Measurements from ENCODE around the gene EPG5. TPM values are rescaled to one million over a fixed set of nuclear protein-coding genes. Genes with fewer than 3 reads are reported as not detected.

EPG5 gene
- polyA plus RNA-seq, 1 donor from 2014 or later = 18.0 TPM

DNA sequence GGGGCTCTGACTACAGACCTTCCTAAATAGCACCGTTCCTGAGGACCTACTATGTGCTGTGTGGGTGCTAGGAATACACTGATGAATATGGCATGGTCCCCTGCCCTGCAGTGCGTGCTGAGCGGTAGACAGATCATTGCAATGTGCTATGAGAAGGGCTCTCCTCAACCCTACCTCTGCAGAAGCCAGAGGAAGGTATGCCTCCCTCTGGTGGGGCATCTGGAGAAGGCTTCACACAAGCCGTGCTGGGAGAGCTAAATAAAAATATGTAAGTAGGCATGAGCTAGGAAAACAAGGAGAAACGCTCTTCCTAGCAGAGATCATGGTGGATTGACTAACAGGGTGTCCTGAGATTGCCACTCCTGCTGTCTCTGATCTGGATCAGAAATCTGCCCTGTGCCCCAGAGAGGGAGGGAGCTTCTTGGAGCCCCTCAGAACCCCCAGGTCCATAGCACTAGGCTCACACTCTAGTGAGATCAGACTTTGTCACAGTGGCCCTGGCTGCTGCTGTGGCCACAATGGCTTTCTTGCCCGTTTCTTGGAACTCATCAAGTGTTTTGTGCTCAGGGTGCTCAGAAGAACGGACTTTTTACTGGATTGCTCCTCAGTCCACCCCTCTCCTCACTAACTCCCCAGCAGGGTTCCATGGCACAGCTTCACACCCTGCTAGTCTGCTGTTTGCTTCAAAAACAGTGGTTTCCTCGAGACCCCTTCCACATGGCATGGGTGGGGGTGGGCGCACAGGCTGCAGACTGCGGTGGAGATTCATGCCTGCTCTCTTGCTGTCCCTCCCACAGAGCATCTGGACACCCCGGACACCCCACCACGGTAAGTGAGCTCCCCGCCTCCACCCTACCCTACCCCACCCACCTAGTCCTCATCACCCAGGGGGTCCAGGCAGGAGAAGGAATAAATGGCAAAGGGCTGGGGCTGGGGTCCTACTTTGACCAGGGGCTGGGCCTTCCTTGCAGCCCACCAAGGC, 127.4 kb downstream of the EPG5 start:
- H3K4me3 ChIP-seq (ENCODE audit: low read length) = no peak overlapping the region
- no peak overlapping the region for H3K9ac ChIP-seq (ENCODE audit: low read length)
- no peak overlapping the region for H3K4me2 ChIP-seq (ENCODE audit: low read length)
- H3K9me2 ChIP-seq (ENCODE audit: insufficient read depth, low read length) = no peaks in the 10 kb centered on the region
- no peaks in the 10 kb centered on the region for H3K79me2 ChIP-seq (replicated peaks; ENCODE audit: insufficient read depth, low read length)
- H2AFZ ChIP-seq (ENCODE audit: low read depth, low read length) = no peak overlapping the region
- no peaks in the 10 kb centered on the region for H3K9me3 ChIP-seq (ENCODE audit: low read length)
- H3K27ac ChIP-seq (ENCODE audit: low read length) = no peak overlapping the region
- H3F3A ChIP-seq (ENCODE audit: insufficient read depth, low read length, poor library complexity, severe bottlenecking) = no peaks in the 10 kb centered on the region
- TF ChIP-seq TAF1 (IDR thresholded peaks at IDR 0.05; ENCODE audit: low read depth) (no peak), EZH2 (IDR thresholded peaks at IDR 0.05; ENCODE audit: borderline replicate concordance, insufficient read depth, low read length, poor library complexity, severe bottlenecking) (no peak), RAD21 (conservative IDR thresholded peaks at IDR 0.05) (no peak)
- TF ChIP-seq, protein P1, sequence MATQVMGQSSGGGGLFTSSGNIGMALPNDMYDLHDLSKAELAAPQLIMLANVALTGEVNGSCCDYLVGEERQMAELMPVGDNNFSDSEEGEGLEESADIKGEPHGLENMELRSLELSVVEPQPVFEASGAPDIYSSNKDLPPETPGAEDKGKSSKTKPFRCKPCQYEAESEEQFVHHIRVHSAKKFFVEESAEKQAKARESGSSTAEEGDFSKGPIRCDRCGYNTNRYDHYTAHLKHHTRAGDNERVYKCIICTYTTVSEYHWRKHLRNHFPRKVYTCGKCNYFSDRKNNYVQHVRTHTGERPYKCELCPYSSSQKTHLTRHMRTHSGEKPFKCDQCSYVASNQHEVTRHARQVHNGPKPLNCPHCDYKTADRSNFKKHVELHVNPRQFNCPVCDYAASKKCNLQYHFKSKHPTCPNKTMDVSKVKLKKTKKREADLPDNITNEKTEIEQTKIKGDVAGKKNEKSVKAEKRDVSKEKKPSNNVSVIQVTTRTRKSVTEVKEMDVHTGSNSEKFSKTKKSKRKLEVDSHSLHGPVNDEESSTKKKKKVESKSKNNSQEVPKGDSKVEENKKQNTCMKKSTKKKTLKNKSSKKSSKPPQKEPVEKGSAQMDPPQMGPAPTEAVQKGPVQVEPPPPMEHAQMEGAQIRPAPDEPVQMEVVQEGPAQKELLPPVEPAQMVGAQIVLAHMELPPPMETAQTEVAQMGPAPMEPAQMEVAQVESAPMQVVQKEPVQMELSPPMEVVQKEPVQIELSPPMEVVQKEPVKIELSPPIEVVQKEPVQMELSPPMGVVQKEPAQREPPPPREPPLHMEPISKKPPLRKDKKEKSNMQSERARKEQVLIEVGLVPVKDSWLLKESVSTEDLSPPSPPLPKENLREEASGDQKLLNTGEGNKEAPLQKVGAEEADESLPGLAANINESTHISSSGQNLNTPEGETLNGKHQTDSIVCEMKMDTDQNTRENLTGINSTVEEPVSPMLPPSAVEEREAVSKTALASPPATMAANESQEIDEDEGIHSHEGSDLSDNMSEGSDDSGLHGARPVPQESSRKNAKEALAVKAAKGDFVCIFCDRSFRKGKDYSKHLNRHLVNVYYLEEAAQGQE (IDR thresholded peaks at IDR 0.05; ENCODE audit: borderline replicate concordance) = no peak
- H3K36me3 ChIP-seq (ENCODE audit: insufficient read depth, low read length) = no peaks in the 10 kb centered on the region
- peaks cover 33% of the 10 kb centered on the region for H3K27me3 ChIP-seq (ENCODE audit: insufficient read depth, low read depth, low read length)
- no peaks in the 10 kb centered on the region for H4K20me1 ChIP-seq (ENCODE audit: insufficient read depth)

DNA sequence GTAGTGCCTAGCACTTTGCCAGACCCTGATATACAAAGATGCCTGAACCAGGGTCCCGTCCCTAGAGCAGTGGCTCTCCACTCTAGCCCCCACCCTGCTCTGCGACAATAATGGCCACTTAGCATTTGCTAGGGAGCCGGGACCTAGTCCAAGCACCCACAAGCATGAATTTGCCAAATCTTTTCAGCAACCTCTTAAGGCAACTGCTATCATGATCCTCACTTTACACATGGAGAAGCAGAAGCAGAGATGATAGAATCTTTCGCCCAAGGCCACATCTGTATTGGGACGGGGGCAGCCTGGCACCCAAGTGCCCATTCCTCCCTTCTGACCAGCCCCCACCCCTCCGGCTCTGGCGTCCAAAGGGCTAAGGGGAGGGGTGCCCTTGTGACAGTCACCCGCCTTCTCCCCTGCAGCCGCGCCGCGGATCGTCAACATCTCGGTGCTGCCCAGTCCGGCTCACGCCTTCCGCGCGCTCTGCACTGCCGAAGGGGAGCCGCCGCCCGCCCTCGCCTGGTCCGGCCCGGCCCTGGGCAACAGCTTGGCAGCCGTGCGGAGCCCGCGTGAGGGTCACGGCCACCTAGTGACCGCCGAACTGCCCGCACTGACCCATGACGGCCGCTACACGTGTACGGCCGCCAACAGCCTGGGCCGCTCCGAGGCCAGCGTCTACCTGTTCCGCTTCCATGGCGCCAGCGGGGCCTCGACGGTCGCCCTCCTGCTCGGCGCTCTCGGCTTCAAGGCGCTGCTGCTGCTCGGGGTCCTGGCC, 128.6 kb downstream of the EPG5 start:
- no peak overlapping the region for H3K27ac ChIP-seq (ENCODE audit: low read length)
- no peaks in the 10 kb centered on the region for H3F3A ChIP-seq (ENCODE audit: insufficient read depth, low read length, poor library complexity, severe bottlenecking)
- no peaks in the 10 kb centered on the region for H3K9me2 ChIP-seq (ENCODE audit: insufficient read depth, low read length)
- H3K4me3 ChIP-seq (ENCODE audit: low read length) = no peak overlapping the region
- H3K79me2 ChIP-seq (replicated peaks; ENCODE audit: insufficient read depth, low read length) = no peaks in the 10 kb centered on the region
- H2AFZ ChIP-seq (ENCODE audit: low read depth, low read length) = no peak overlapping the region
- H3K9me3 ChIP-seq (ENCODE audit: low read length) = no peaks in the 10 kb centered on the region
- peaks cover 33% of the 10 kb centered on the region for H3K27me3 ChIP-seq (ENCODE audit: insufficient read depth, low read depth, low read length)
- H3K36me3 ChIP-seq (ENCODE audit: insufficient read depth, low read length) = no peaks in the 10 kb centered on the region
- H3K4me2 ChIP-seq (ENCODE audit: low read length) = no peak overlapping the region
- no peak overlapping the region for H3K9ac ChIP-seq (ENCODE audit: low read length)
- TF ChIP-seq MXI1 (conservative IDR thresholded peaks at IDR 0.05; ENCODE audit: poor library complexity, severe bottlenecking) = no peak
- TF ChIP-seq POLR2AphosphoS5 (IDR thresholded peaks at IDR 0.05) = no peak
- TF ChIP-seq, protein P1 (IDR thresholded peaks at IDR 0.05; ENCODE audit: borderline replicate concordance) = no peak
- no peak for TF ChIP-seq EZH2 (IDR thresholded peaks at IDR 0.05; ENCODE audit: borderline replicate concordance, insufficient read depth, low read length, poor library complexity, severe bottlenecking)
- TF ChIP-seq SMC3 (conservative IDR thresholded peaks at IDR 0.05; ENCODE audit: poor library complexity) = no peak
- TF ChIP-seq EP300 (conservative IDR thresholded peaks at IDR 0.05; ENCODE audit: poor library complexity, severe bottlenecking) = no peak
- TF ChIP-seq RAD21 (conservative IDR thresholded peaks at IDR 0.05) = no peak
- TF ChIP-seq, protein P2, sequence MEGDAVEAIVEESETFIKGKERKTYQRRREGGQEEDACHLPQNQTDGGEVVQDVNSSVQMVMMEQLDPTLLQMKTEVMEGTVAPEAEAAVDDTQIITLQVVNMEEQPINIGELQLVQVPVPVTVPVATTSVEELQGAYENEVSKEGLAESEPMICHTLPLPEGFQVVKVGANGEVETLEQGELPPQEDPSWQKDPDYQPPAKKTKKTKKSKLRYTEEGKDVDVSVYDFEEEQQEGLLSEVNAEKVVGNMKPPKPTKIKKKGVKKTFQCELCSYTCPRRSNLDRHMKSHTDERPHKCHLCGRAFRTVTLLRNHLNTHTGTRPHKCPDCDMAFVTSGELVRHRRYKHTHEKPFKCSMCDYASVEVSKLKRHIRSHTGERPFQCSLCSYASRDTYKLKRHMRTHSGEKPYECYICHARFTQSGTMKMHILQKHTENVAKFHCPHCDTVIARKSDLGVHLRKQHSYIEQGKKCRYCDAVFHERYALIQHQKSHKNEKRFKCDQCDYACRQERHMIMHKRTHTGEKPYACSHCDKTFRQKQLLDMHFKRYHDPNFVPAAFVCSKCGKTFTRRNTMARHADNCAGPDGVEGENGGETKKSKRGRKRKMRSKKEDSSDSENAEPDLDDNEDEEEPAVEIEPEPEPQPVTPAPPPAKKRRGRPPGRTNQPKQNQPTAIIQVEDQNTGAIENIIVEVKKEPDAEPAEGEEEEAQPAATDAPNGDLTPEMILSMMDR (IDR thresholded peaks at IDR 0.05; ENCODE audit: poor library complexity, severe bottlenecking) = no peak
- no peak for TF ChIP-seq TAF1 (IDR thresholded peaks at IDR 0.05; ENCODE audit: low read depth)
- H4K20me1 ChIP-seq (ENCODE audit: insufficient read depth) = no peaks in the 10 kb centered on the region
